Measurements from ENCODE around the gene TEDDM1.

DNA sequence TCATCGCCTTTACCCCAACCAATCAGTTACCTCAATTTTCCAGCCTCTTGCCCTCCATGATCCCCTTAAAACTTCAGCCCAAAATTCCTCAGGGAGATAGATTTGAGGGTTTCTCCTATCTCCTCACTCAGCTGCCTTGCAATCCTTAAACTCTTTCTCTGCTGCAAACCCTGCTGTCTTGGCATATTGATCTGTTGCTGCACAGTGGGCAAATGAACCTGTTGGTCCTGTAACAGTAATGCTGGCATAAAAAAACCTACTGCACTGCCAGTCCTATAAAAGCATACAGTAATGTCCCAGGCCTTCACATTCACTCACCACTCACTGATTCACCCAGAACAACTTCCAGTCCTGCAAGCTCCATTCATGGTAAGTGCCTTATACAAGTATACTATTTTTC lies 5.1 kb upstream of the TEDDM1 start:
- TF ChIP-seq CTCF (IDR thresholded peaks at IDR 0.05) (no peak), POLR2A (IDR thresholded peaks at IDR 0.05) (no peak)
